HEK293T (cell line): ENCODE measurements around the gene BTN2A1.

ENCODE experiments used
- BHLHE40 ChIP-seq: fragments of 450-650 bp; IDR thresholded peaks from 2 replicates; pipeline ENCODE4 v1.6.1; 2016; ENCODE audit warnings: mild to moderate bottlenecking, moderate library complexity, borderline replicate concordance
- CTBP1 ChIP-seq: fragments of 450-650 bp; IDR thresholded peaks from 2 replicates; pipeline ENCODE4 v1.6.1; 2016; ENCODE audit warnings: borderline replicate concordance
- ELF4 ChIP-seq: fragments of 450-650 bp; IDR thresholded peaks from 2 replicates; pipeline ENCODE4 v1.6.1; 2017; ENCODE audit warnings: antibody characterized with exemption
- FOXA1 ChIP-seq: fragments of 450-650 bp; IDR thresholded peaks from 2 replicates; pipeline ENCODE4 v1.6.1; 2016; ENCODE audit warnings: mild to moderate bottlenecking
- FOXK2 ChIP-seq: fragments of 450-650 bp; IDR thresholded peaks from 2 replicates; pipeline ENCODE4 v1.6.1; 2016; ENCODE audit warnings: mild to moderate bottlenecking
- HDGF ChIP-seq: fragments of 450-650 bp; IDR thresholded peaks from 2 replicates; pipeline ENCODE4 v1.6.1; 2017; ENCODE audit warnings: antibody characterized with exemption, borderline replicate concordance
- LEF1 ChIP-seq: fragments of 450-650 bp; IDR thresholded peaks from 2 replicates; pipeline ENCODE4 v1.6.1; 2017; ENCODE audit warnings: mild to moderate bottlenecking, borderline replicate concordance
- SP1 ChIP-seq: fragments of 450-650 bp; IDR thresholded peaks from 2 replicates; pipeline ENCODE4 v1.6.1; 2017
- SUZ12 ChIP-seq: fragments of 450-650 bp; IDR thresholded peaks from 2 replicates; pipeline ENCODE4 v1.6.1; 2016; ENCODE audit warnings: mild to moderate bottlenecking
- ZNF384 ChIP-seq: fragments of 450-650 bp; IDR thresholded peaks from 2 replicates; pipeline ENCODE4 v1.6.1; 2016

- TF ChIP-seq ZNF384: no peak
- no peak for TF ChIP-seq CTBP1
- TF ChIP-seq FOXK2: no peak
- TF ChIP-seq FOXA1: no peak
- no peak for TF ChIP-seq SUZ12
- TF ChIP-seq BHLHE40: no peak
- TF ChIP-seq HDGF: no peak
- no peak for TF ChIP-seq LEF1
- TF ChIP-seq SP1: no peak
- TF ChIP-seq ELF4: no peak
Measured at GRCh38 chr6:26473429-26473757, 15.6 kb downstream of the BTN2A1 start.
